Dermis blood vessel endothelial cell (primary cell): ENCODE measurements around the gene LINS1. TPM values are rescaled to one million over a fixed set of nuclear protein-coding genes. Genes with fewer than 3 reads are reported as not detected.
A peak's percentile ranks its signal among the peaks of the same experiment; 100 is the strongest.

Experiments
- DNase-seq: peaks from one replicate; pipeline ENCODE4 v3.0.0; 2010
- total RNA-seq: library from RNA; depleted of rRNA; stranded (reverse); fragments of >200 nt; gene quantifications from 2 replicates; pipeline ENCODE4 v1.2.3, GENCODE V29; 2014

LINS1 gene, protein sequence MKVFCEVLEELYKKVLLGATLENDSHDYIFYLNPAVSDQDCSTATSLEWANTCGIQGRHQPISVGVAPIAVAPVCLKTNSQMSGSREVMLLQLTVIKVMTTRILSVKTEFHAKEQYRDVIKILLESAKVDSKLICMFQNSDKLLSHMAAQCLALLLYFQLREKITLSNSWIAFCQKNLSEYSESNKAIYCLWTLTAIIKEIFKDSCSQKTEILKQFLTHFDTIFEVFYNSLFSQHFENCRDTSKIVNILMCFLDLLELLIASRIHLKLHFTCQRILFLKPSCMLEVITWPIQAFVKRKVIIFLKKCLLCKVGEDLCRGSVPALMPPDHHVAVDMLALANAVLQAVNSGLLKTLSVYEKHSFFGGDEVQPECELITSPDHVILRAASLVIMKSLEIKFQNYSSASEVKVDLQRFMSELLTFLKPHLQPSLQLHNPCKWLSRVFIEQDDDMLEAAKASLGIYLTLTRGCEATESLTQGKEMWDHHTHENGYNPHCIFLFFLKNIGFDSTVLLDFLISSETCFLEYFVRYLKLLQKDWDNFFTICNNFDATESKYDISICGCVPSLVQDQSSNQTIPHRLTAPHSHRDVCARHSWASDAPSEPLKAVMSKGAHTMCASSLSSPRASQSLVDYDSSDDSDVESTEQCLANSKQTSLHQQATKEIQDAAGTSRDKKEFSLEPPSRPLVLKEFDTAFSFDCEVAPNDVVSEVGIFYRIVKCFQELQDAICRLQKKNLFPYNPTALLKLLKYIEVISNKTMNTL
- 12.3 and 12.7 TPM in 2 replicates for total RNA-seq

DNA sequence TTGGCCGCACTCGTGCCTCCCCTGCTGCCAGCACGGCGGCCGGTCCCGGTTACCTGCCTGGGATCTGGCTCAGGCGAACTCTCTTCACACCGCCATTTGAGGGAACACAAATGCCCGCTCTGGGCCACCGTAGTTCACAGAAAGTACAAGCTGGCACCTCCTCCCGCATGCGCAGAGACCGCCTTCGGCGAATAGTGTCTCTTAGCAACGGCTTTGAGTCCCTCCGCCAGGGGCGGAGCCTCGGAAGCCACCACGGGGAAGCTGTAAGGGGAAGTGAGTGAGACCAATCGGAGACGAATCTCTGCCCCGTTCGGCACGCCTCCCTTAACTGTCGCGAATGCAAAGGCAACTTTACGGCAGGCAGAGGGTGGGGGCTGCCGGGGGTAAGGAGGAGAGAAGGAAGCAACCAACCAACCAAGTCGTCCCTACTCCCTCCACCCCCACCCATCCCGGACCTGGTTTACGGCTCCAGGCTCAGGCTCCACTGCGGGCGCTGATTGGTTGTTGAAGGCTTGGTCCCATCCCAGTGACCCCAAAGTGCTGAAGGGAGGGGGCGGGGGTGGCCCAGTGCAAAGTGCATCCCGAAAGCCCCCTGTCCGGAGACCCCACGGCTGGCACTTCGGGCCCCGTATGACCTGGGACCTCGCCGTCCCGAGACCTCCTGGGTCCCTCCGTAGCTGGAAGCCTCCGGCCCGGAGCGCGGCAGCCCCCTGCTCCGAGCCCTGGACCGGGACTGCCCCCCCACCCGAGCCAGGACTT lies at the start of gene LINS1, which contains the start of gene ASB7:
Gene LINS1, minus strand, starts transcription at position 121 of the 759 bp plus-strand sequence. CDS start 21,342 bp downstream, outside the sequence.
Gene ASB7, plus strand, starts transcription at position 526 of the 759 bp plus-strand sequence. CDS start 9,628 bp downstream, outside the sequence.
- peak; percentile 100 for DNase-seq

DNA sequence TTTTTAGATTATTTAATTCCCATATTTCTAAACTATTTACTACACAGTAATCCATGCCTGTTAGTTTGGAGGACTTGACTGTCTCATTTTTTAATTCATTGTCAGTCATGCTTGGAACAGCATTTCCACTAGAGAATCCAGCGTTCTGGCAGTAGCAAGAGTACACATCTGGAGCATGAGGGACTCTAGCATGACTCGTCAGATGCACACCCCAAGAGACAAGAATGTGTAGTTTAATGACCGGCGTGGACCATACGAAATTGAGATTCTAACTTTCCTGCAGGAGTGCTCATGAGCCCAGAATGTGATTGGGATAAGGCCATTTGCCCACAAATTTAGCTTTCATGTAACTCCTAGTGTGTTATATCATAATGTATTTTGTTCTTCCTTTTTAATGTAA lies 49.3 kb upstream of the LINS1 start:
- no peak for DNase-seq

DNA sequence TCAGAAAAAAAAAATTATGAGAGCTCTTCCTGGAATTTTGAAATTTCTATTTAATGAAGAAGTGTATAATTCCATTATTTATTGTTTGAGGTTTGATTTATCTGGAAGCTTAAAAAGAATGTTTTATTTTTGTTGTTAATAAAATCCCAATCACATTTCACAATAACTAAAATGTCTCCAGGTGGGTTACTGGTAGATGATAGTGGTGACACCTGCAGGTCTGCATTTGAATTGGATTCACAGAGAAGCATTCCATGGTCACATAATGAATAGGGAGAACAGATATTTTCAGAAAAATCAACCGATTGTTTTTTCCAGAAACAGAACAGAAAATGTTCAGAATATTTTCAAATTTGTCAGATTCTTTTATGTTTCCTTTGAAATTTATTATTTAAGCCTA lies 48.7 kb upstream of the LINS1 start:
- DNase-seq: no peak

- no peak for DNase-seq
These were observed 47.0 kb upstream of the LINS1 start for GRCh38 chr15:100648951-100649350.

- DNase-seq: no peak
These were observed 43.7 kb upstream of the LINS1 start for GRCh38 chr15:100645671-100646070.

DNA sequence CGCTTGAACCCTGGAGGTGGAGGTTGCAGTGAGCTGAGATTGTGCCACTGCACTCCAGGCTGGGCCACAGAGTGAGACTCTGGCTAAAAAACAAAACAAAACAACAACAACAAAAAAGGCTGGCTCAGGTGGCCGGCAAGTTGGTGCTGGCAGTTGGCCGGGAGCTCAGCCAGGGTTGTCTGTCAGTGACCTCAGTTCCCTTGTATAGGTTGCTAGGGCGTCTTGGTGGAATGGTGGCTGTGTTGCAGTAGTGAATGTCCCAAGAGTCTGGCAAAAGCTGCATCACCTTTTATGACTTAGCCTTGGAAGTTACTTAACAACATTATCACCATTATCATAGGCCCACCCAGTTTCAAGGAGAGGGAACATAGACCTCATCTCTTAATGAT lies 41.0 kb upstream of the LINS1 start:
- DNase-seq: no peak

- no peak for DNase-seq
These were observed 40.4 kb upstream of the LINS1 start for GRCh38 chr15:100642213-100642949.

DNA sequence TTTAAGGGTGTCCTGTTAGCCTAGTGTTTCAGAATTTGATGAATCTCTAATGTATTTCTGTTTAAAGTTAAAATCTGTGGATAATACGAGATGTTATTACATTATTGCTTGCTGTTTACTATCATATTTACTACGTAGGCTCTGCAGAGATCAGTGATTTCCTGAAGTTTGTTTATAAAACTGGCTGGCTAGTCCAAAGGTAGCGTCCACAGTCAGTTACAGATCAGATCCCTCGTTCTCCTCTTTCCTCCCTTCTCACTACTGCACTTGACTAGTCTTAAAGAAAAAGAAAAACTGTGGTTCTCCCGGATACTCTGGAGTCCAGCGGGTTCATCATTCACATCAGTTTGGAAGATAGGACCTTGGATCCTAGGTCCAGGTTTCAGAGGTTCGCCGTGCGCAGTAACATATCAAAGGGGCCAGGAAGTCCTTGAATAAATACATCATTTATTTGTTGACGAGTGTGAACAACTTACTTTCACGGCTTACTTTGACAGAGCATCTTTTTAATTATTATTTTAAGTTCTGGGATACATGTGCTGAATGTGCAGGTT lies 36.3 kb upstream of the LINS1 start:
- DNase-seq: no peak

DNA sequence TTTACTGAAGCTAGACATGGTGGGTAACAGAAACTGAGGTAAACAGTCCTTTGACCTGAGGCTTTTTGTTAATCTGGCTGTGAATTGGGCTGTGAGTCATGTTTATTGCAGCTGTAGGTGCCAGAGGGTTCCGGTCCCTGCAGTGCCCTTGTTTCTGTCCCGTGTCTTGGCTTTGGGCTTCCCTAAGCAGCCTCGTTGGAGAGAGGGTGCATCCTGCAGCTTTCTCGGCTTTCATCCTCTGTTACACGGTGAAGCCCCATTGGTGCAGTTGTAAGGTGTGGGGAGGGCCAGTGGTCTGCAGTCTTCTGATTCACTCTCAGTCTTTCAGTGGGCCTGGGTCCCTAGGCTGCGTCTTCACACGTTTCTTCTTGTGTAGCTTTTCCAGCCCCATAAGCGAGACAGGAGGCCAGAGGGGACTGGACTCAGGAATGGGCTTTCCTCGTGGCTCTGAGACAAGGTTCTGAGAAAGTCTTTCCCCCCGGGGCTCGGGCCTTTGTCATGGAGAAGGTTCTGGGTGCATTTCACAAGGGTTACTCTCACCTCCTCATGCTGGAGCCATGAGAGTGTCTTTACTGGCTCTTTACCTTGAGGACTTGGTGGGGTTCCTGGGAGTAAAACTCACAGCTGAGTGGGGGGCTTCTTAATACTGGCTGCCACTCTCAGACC lies 33.6 kb upstream of the LINS1 start:
- peak; percentile 32 for DNase-seq

DNA sequence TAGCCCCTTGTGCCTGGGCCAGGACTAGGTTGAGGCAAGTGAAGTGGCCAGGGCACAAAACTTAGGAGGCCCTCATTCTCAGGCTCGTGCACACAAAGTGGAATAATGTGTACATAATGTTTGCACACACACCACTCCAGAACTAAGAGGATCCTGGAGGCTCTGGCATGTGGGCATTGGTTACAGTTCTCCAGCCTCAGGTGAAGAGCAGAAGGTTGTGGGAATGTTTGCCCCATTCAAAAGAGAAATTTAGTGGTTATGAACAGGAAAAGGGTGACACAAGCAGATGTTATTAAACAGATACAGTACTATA lies 31.7 kb upstream of the LINS1 start:
- no peak for DNase-seq

- no peak for DNase-seq
These were observed 29.8 kb upstream of the LINS1 start for GRCh38 chr15:100631831-100632230.

DNA sequence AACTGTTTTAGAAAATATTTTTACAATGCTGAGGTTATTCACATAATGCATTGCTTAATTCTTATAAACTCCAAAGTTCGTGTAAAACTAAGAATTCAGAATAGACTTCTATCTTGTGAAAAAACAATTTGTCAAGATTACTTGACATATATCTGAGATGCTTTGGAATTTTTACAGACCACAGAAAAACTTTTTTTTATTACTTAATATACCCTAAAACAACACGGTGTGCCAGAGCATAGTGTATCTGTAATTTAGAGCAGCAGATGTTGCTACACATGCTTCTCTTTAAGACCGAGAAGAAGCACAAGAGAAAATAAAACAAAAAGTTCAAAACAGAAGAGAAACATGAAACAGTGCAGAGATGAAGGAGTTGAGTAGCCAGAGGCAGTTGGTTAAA lies 26.8 kb upstream of the LINS1 start:
- DNase-seq: no peak

- peak; percentile 91 for DNase-seq
These were observed 25.9 kb upstream of the LINS1 start for GRCh38 chr15:100627789-100628395.

DNA sequence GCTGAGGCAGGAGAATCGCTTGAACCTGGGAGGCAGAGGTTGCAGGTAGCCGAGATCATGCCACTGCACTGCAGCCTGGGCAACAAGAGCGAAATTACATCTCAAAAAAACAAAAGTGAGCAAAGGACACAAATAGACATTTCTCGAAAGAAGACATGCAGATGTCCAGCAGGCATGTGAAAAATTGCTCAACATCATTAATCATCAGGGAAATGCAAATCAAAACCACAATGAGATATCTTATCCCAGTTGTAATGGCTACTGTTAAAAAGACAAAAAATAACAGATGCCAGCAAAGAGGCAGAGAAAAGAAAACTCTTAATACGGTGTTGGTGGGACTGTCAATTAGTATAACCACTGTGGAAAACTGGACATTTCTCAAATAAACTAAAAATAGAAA lies 21.3 kb upstream of the LINS1 start:
- no peak for DNase-seq

DNA sequence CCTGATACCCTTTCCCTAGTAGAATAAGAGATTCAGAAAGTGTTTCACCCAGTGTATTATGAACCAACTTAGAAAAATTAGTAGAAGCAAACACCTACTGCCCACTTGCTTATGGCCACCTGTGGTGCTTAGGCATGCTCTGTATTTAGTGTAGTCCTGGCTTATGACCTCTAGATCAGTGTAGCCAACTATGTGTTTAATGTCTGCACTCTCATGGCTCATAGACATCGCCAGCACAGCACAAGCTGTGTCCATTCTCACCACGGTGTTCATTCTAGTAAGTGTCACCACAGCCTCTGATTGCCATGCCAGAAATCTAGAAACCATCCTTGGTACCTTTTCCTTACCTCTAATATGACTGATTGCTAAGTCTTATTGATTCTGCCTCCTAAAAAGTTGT lies 14.7 kb upstream of the LINS1 start:
- no peak for DNase-seq

GRCh38 chr15:100615801-100616200 lies 13.8 kb upstream of the LINS1 start:
- DNase-seq: no peak

DNA sequence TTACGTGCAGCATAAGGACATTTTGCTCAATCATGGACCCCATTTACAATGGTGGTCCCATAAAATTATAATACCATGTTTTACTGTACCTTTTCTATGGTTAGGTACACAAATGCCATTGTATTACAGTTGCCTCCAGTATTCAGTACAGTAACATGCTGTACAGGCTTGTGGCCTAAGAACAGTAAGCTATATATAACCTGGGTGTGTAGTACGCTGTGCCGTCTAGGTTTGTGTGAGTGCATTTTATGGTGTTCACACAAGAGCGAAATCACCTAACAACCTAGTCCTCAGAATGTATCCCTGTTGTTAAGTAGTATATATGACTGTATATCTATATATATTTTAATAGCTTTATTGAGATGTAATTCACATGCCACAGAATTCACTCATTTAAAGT lies 12.9 kb upstream of the LINS1 start:
- DNase-seq: no peak

DNA sequence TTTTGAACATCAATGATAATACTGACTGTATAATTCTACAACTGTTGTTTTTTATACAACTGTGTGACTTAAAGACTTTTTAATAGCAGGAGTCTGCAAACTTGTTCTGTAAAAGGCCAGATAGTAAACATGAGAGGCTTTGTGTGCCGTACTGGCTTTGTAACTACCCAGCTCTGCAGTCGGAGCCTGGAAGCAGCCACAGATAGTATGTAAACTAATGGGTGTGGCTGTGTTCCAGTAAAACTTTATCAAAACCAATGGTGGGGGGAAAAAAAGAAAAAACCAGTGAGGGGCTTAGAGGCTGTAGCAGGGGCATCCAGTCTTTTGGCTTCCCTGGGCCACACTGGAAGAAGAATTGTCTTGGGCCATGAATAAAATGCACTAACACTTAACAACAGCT lies 12.4 kb upstream of the LINS1 start:
- DNase-seq: no peak

DNA sequence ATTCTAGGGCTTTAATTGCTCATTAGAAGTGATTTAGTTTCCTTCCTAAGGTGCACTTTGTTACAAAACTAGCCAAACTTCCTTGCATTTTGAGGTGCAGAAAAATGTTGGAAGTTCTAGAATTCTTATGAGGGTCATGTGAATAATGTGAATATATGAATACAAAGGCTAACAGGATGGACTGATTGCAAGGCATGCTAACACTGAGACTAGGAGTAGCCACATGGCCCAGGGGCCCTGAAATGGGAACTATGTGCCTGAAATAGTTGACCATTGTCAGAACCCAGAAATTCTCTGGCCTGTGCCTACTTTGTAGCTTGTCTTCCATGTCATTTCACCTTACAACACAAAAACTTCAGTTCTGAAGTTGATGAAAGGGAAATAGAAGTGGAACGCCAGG lies 11.2 kb upstream of the LINS1 start:
- DNase-seq: no peak

- DNase-seq: no peak
These were observed 10.6 kb upstream of the LINS1 start for GRCh38 chr15:100612539-100612938.

GRCh38 chr15:100602823-100603393 lies 924 bp upstream of the LINS1 start:
- DNase-seq: peak; percentile 51
